CD4-positive, alpha-beta T cell treated with Interleukin-6 at 100 ng/mL for 8 hours (primary cell): ENCODE data around the gene MYMK.

ENCODE experiments used
- DNase-seq: peaks from one replicate; pipeline ENCODE4 v3.0.0-alpha.2; 2020; ENCODE audit warnings: mixed read lengths, low spot score

The MYMK gene

GRCh38 chr9:133485531-133486260, 39.1 kb downstream of the MYMK start:
- no peak for DNase-seq

DNA sequence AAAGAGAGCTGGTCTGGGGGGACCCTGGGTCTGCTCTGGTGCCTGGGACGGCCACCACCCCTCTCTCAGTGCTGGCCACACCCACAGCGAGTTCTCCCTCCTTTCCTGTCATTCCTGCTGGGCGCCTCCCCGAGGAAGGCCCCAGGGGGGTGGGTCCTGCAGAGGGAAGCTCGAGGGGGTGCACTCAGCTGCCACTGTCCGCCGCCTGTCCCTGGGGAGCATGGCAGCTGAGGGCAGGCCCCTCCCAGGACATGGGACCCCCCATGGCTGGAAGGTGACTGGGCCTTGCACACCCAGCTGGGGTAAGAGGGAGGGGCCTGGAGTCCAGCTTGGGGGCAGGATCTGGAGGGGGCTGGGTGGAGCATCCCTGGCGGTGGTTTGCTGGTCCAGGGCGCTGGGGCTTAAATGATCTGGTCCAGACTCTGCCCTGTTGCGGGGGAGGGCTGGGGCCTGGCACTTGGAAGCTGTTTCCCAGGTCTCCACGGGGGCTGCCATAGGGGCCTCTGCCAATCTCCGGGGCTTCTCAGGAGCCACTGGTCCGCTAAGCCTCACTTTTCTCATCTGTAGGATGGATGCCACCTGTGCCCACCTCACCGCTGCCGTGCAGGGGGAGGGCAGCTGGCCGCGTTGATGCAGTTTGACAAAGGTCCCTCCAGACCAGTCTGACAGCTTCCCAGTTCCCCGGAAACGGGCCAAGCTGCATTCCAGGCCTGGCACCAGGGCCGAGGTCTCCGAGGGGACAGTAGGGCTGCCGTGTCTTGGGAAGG, 39.9 kb downstream of the MYMK start:
- DNase-seq, result no peak

DNA sequence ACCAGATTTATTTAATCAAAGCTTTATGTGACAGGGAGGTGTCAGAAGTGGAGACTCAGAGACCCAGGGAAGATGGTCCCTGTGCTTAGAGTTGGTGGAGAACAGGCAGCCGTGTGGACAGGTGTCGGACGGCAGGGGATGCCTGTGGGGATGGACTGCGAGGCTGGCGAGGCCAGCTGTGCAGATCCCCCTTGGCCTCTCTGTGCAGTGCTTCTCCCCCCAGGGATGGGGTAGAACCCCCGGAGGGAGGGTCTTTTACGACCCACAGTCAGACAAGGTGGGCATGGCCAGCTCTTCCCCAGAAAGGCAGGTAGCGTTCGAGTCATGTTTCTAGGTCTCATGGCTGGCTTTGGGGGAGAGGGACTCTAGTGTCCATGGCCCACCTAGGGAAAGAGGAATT, 41.1 kb downstream of the MYMK start:
- no peak for DNase-seq

- DNase-seq, result peak; percentile 79
Observed at GRCh38 chr9:133478851-133479711, 45.7 kb downstream of the MYMK start, which contains the start of gene SLC2A6. Gene SLC2A6 (minus strand): TSS chr9:133479099. CDS start chr9:133479059, 40 bp downstream.

- DNase-seq, result no peak
Observed at GRCh38 chr9:133477992-133478850, 46.5 kb downstream of the MYMK start.

GRCh38 chr9:133477461-133477860, 47.3 kb downstream of the MYMK start:
- no peak for DNase-seq

- no peak for DNase-seq
Observed at GRCh38 chr9:133476941-133477340, 47.8 kb downstream of the MYMK start.

- DNase-seq, result no peak
Observed at GRCh38 chr9:133476036-133476931, 48.5 kb downstream of the MYMK start.

DNA sequence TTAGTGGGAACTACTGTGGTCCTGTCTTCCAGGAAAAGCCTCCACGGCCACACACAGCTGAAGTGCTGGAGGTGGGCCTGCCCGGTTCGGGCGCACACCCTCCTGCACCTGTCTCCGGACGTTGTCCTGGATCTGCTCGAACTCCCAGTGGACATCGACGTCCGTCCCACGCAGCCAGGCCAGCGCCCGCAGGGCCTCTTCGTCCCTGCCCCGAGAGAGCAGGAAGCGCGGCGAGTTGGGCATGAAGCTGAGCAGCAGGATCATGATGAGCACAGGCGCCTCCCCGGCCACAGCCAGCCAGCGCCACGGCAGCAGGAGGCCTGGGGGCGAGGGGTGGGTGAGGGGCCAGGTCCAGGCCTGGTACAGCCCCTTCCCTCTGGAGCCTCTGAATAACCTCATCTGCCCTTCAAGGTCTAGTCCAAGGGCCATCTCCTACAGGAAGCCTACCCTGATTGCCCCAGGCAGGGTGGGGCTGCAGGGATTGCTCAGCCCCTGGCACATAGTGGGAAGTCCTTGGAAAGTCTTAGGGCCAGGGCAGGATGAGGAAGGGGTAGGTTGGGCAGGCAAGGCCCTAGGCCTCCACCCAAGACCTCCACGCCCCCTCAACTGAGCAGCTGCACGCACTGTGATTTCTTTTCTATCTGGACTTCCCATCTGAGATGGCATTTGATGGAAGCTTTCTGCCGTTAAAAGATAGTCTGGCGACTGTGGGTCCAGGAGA, 49.3 kb downstream of the MYMK start:
- no peak for DNase-seq

- DNase-seq, result no peak
Observed at GRCh38 chr9:133474853-133475252, 49.9 kb downstream of the MYMK start.

DNA sequence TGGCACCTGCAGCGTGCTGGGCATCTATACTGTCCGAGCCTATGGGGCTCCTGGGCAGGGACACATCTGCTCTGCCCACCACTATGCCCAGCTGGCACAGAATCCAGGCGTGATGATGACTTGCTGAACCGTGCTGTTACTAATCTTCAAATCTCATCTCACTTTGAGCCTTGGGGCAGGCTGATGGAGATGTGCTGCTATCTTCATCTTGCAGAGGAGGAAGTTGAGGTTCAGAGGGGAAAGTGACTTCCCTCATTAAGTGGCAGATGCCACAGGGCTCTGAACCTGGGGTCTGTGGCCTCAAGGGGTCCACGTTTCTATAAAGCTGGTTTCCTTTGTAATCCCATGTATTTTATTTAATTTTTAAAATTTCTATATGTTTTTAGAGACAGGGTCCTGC, 50.5 kb downstream of the MYMK start:
- no peak for DNase-seq

- DNase-seq, result no peak
Observed at GRCh38 chr9:133473743-133474142, 51.0 kb downstream of the MYMK start.

DNA sequence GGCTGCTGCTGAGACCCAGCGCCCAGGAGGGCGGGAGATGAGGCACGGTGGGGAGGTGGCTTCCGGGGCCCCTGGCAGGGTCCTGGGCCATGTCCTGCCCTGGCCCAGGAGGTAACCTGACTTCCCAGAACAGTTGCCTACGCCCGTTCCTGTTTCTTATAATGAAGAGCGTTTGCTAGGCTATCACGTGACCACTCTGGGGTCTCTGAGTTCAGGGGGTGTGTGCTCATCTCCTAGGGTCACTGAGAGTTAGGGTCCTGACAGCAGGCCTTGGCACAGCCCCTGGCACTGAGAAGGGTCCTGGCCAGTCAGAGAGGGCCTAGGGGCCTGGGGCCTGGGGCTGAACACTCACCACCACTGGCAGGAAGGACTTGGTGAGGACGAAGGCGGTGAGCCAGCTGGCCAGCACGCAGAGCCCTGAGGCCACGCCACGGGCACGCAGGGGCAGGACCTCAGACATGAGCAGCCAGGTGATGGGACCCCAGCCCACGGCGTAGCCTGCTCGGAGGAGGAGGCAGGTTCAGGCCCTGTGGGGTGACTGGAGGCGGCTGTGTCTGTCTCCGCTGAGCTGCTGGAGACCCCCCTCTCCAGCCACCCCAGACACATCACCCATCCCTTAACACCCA, 51.9 kb downstream of the MYMK start:
- DNase-seq, result no peak

- DNase-seq, result no peak
Observed at GRCh38 chr9:133472277-133472645, 52.5 kb downstream of the MYMK start.

DNA sequence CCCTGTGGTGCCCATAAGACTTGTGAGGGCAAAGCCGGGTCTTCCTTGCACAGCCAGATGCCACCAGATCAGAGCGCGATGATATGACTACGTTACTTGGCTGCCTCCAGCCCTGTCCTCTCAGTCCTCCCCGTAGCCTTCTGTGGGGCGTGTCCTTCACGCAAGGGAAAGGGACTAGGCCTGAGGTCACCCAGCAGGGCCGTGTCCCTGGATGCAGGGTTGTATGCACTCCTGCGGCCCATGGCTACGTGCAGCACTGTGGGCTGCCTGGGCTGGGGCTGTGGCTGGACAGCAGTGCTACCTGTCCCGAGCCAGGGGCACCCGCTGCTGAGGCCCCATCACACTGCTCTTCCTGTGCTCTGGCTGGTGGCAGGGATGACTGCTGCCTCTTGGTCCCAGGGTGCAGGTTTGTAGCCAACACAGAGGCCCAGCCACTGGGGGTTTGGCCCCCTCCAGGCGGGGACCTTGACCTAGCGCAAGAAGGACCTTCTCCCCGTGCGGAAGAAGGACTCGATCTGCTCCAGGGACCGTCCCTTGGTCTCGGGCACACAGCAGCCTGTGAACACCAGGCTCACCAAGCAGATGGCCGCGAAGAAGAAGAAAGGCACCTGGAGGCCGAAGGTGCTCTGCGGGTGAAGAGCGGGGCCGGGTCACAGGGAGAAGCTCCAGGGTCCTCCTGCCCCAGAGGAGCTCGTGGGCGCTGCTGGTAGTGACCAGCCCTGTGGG, 53.0 kb downstream of the MYMK start:
- DNase-seq, result no peak

GRCh38 chr9:133470988-133471387, 53.8 kb downstream of the MYMK start:
- DNase-seq, result no peak

DNA sequence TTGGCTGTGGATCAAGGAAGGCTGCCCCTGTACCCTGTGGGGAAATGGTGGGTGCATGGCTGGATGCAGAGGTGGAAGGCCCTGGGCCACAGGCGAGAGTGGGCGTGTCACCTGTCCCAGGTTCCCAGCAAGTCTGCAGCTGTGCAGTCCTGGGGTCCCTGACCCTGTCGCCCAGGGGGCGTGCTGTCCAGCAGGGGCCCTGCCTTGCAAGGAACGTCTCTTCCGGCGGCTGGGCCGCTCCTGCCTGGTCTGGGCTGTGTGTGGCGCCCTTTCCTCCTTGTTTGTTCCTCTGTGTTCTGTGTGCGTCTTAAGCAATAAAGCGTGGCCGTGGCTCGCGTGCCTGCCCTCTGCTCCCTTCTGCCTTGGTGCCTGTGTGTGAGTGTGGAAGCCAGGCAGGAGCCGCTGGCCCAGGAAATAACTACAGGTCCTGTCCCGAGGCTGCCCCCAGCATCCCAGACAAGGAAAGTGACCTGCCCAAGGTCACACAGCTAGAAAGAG, 54.3 kb downstream of the MYMK start:
- DNase-seq, result no peak

DNA sequence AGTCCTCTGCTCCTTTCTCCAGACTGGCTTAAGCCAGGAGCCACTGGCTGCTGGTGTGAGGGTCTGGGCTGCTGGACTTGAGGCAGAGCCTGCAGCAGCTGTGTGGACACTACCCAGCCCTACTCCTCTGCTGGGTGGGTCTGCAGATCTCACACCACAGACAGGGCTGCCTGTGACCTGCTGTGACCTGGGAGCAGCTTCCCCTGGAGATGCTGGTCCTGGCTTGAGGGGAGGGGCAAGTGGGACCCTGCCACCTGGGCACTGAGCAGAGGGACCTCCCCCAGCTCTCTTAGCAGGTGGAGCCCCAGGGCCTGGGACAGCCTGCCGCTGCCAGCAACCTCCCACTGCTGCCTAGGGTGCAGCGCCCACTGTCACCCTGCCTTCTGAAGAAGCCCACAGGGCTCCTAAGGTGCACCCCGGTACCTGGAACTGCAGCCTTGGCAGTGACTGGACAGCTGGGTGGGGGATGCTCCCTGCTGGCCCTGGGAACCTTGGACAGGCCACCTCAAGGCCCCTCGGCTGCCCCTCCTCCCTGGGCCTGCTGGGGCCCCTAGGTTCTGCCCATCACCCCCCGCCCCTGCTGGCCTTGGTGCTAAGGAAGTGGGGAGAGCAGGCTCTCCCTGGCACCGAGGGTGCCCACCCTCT, 55.9 kb downstream of the MYMK start:
- no peak for DNase-seq
